Astrocyte (in vitro differentiated cells and primary cell): ENCODE data around the gene RNF14. TPM values are rescaled to one million over a fixed set of nuclear protein-coding genes. Genes with fewer than 3 reads are reported as not detected.

Experiments used
- DNase-seq: peaks from one replicate; pipeline ENCODE4 v3.0.0-alpha.2; 2010; ENCODE audit warnings: low read depth
- FAIRE-seq: peaks from 2 replicates; lab custom pipeline; 2011; peaks lifted over from hg19 to GRCh38; lab: Jason Lieb, UNC
- H2AFZ ChIP-seq: 2 replicates; pipeline ENCODE4 v1.6.0; 2012; ENCODE audit warnings: low read depth, low read length, inconsistent platforms
- H3K27ac ChIP-seq: 2 replicates; pipeline ENCODE4 v1.5.1; 2011; ENCODE audit warnings: low read depth, low read length, inconsistent platforms
- H3K27me3 ChIP-seq: 2 replicates; pipeline ENCODE4 v1.6.0; 2011; ENCODE audit warnings: low read length, inconsistent platforms; ENCODE audit not compliant: insufficient read depth
- H3K36me3 ChIP-seq: 2 replicates; pipeline ENCODE4 v1.5.1; 2011; ENCODE audit warnings: low read length, inconsistent platforms; ENCODE audit not compliant: insufficient read depth
- H3K4me1 ChIP-seq: 2 replicates; pipeline ENCODE4 v1.5.1; 2011; ENCODE audit warnings: low read length, inconsistent platforms; ENCODE audit not compliant: insufficient read depth
- H3K4me2 ChIP-seq: 2 replicates; pipeline ENCODE4 v1.6.0; 2012; ENCODE audit warnings: low read length, inconsistent platforms
- H3K4me3 ChIP-seq: 2 replicates; pipeline ENCODE4 v1.5.1; 2011; ENCODE audit warnings: low read depth, mild to moderate bottlenecking, low read length, inconsistent platforms; ENCODE audit not compliant: insufficient read depth
- H3K79me2 ChIP-seq: 2 replicates; pipeline ENCODE4 v1.6.0; 2012; ENCODE audit warnings: mild to moderate bottlenecking, low read length, inconsistent platforms; ENCODE audit not compliant: insufficient read depth
- H3K9ac ChIP-seq: 2 replicates; pipeline ENCODE4 v1.6.0; 2012; ENCODE audit warnings: mild to moderate bottlenecking, low read length, inconsistent platforms
- H3K9me3 ChIP-seq: 2 replicates; pipeline ENCODE4 v1.5.1; 2012; ENCODE audit warnings: low read depth, mild to moderate bottlenecking, low read length, inconsistent platforms; ENCODE audit not compliant: insufficient read depth
- H4K20me1 ChIP-seq: 2 replicates; pipeline ENCODE4 v1.6.0; 2012; ENCODE audit warnings: low read length, inconsistent platforms; ENCODE audit not compliant: insufficient read depth
- H3K27ac Mint-ChIP-seq: one replicate; pipeline ENCODE4 v1.8.0; 2021; ENCODE audit warnings: mild to moderate bottlenecking, mixed read lengths; ENCODE audit not compliant: unreplicated experiment
- H3K27me3 Mint-ChIP-seq: one replicate; pipeline ENCODE4 v1.8.0; 2021; ENCODE audit warnings: low read depth, mixed read lengths; ENCODE audit not compliant: unreplicated experiment
- H3K36me3 Mint-ChIP-seq: one replicate; pipeline ENCODE4 v1.8.0; 2021; ENCODE audit warnings: low read depth, mixed read lengths; ENCODE audit not compliant: unreplicated experiment
- H3K4me1 Mint-ChIP-seq: one replicate; pipeline ENCODE4 v1.8.0; 2021; ENCODE audit warnings: low read depth, mixed read lengths; ENCODE audit not compliant: unreplicated experiment
- H3K4me3 Mint-ChIP-seq: one replicate; pipeline ENCODE4 v1.8.0; 2021; ENCODE audit warnings: mild to moderate bottlenecking, moderate library complexity, mixed read lengths; ENCODE audit not compliant: unreplicated experiment
- H3K9me3 Mint-ChIP-seq: one replicate; pipeline ENCODE4 v1.8.0; 2021; ENCODE audit warnings: mild to moderate bottlenecking, mixed read lengths; ENCODE audit not compliant: unreplicated experiment
- EZH2 ChIP-seq: IDR thresholded peaks from 2 replicates; pipeline ENCODE4 v1.6.1; 2012; ENCODE audit warnings: mild to moderate bottlenecking, low read length, inconsistent platforms; ENCODE audit not compliant: insufficient read depth
- total RNA-seq: library from RNA; stranded (reverse); gene quantifications from 2 replicates; pipeline ENCODE4 v1.2.1, GENCODE V29; 2021
- TF ChIP-seq, protein P1 (sequence below): IDR thresholded peaks from 2 replicates; pipeline ENCODE4 v1.5.1; 2011; ENCODE audit warnings: low read depth, mild to moderate bottlenecking, inconsistent platforms, low read length, moderate library complexity; ENCODE audit not compliant: insufficient read depth

Gene RNF14
- total RNA-seq, 1 donor from 2014 or later = 105 TPM

DNA sequence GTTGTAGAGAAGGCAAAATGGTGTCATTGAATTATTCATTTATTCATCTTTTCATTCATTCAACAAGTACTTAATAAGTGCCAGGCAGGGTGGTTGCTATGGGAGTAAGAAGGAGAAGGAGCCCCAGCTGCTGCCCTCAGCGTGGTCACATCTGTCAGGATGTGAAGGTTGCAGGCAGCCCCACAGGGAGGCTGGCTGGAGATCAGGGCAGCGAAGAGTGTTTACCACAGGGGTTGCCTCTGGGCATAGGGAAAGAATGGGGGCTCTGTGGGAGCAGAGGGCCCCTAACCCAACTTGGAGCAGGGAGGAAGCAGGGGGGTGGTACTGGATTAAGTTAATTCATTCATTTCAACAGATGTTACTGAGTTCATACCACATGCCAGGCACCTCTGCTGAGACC, 16.9 kb upstream of the RNF14 start:
- no peak for DNase-seq
- peaks cover 41% of the 10 kb centered on the region for H3K27me3 Mint-ChIP-seq
- peaks cover 2% of the 10 kb centered on the region for H3K36me3 Mint-ChIP-seq
- no peak overlapping the region for H3K4me2 ChIP-seq
- H3K27ac Mint-ChIP-seq = no peak overlapping the region
- H3K36me3 ChIP-seq = no peaks in the 10 kb centered on the region
- no peaks in the 10 kb centered on the region for H3K4me1 ChIP-seq
- FAIRE-seq = no peak
- H3K27me3 ChIP-seq = no peaks in the 10 kb centered on the region
- no peaks in the 10 kb centered on the region for H3K9me3 ChIP-seq
- H3K27ac ChIP-seq = no peak overlapping the region
- no peaks in the 10 kb centered on the region for H3K79me2 ChIP-seq
- no peak overlapping the region for H2AFZ ChIP-seq
- no peak overlapping the region for H3K4me3 ChIP-seq
- no peak overlapping the region for H3K9ac ChIP-seq
- H3K4me3 Mint-ChIP-seq = peak overlapping the region; percentile 62
- TF ChIP-seq EZH2 = no peak
- no peaks in the 10 kb centered on the region for H3K9me3 Mint-ChIP-seq
- no peaks in the 10 kb centered on the region for H4K20me1 ChIP-seq
- peaks cover 6% of the 10 kb centered on the region for H3K4me1 Mint-ChIP-seq

DNA sequence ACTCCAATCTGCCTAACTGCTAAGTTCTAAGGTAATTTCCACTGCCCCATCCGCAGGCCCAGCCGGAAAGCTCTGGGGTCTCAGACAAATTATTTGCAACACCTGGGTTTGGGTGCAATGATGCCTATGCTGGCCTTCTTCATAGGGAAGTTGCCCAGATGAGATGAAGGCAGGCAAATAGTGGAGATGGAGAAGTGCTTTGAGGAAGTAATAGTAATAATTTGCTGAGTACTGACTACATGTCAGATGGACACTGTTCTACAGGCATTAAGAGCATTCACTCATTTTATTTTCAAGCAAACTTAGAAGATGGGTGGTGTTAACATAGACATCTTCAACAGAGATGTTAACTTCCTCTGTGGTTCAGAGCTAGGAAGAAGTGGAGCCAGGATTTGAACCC, 14.7 kb upstream of the RNF14 start:
- no peak overlapping the region for H3K27ac Mint-ChIP-seq
- Histone ChIP-seq H3K4me2 (no peak overlapping the region), H4K20me1 (no peaks in the 10 kb centered on the region), H3K36me3 (no peaks in the 10 kb centered on the region), H3K4me1 (no peaks in the 10 kb centered on the region), H3K79me2 (no peaks in the 10 kb centered on the region), H3K4me3 (no peak overlapping the region), H2AFZ (no peak overlapping the region), H3K9ac (no peak overlapping the region), H3K27ac (no peak overlapping the region), H3K27me3 (no peaks in the 10 kb centered on the region), H3K9me3 (no peaks in the 10 kb centered on the region)
- DNase-seq (no peak), FAIRE-seq (no peak)
- peaks cover 4% of the 10 kb centered on the region for H3K36me3 Mint-ChIP-seq
- no peak overlapping the region for H3K4me3 Mint-ChIP-seq
- H3K4me1 Mint-ChIP-seq = peaks cover 6% of the 10 kb centered on the region
- peaks cover 45% of the 10 kb centered on the region for H3K27me3 Mint-ChIP-seq
- no peaks in the 10 kb centered on the region for H3K9me3 Mint-ChIP-seq
- TF ChIP-seq, protein P1, sequence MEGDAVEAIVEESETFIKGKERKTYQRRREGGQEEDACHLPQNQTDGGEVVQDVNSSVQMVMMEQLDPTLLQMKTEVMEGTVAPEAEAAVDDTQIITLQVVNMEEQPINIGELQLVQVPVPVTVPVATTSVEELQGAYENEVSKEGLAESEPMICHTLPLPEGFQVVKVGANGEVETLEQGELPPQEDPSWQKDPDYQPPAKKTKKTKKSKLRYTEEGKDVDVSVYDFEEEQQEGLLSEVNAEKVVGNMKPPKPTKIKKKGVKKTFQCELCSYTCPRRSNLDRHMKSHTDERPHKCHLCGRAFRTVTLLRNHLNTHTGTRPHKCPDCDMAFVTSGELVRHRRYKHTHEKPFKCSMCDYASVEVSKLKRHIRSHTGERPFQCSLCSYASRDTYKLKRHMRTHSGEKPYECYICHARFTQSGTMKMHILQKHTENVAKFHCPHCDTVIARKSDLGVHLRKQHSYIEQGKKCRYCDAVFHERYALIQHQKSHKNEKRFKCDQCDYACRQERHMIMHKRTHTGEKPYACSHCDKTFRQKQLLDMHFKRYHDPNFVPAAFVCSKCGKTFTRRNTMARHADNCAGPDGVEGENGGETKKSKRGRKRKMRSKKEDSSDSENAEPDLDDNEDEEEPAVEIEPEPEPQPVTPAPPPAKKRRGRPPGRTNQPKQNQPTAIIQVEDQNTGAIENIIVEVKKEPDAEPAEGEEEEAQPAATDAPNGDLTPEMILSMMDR = no peak
- no peak for TF ChIP-seq EZH2

DNA sequence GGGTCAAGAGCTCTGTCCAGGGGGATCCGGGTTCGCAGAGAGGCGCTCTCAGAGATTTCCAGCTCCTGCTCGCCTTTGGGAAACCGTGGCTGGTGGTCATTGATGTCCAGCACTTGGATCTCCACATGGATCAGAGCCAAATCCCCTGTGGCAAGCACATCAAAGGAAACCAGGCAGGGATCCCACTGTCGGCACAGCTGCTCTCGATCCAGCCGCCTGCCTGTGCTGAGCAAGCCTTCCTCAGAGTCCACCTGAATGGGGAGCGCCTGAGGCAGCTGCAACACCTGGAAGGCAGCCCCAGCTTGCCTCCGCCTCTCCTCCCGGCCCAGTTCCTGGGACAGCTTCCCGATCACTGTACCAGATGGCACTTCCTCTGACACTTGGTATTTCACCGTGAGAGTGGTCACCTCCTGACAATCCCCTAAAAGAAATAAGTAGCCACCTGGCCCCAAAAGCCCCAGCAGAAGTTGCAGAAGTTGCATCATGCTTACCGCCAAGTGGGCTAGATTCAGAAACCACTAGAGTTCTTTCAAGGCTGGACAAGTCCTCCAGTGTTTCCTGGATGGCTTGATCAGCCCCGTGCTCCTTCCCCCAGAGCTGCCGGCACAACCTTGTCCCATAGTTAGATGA, 11.4 kb upstream of the RNF14 start:
- no peak for DNase-seq

More for the DNA sequence above, 11.4 kb upstream of the RNF14 start:
- H3K4me3 Mint-ChIP-seq = no peak overlapping the region
- Histone ChIP-seq H3K4me1 (peaks cover 4% of the 10 kb centered on the region), H3K4me3 (no peak overlapping the region), H2AFZ (no peak overlapping the region), H4K20me1 (no peaks in the 10 kb centered on the region), H3K27ac (no peak overlapping the region), H3K9ac (no peak overlapping the region), H3K36me3 (no peaks in the 10 kb centered on the region), H3K4me2 (no peak overlapping the region), H3K27me3 (no peaks in the 10 kb centered on the region), H3K79me2 (no peaks in the 10 kb centered on the region), H3K9me3 (no peaks in the 10 kb centered on the region)
- no peak overlapping the region for H3K27ac Mint-ChIP-seq
- peaks cover 2% of the 10 kb centered on the region for H3K36me3 Mint-ChIP-seq
- peaks cover 26% of the 10 kb centered on the region for H3K27me3 Mint-ChIP-seq
- H3K4me1 Mint-ChIP-seq = peaks cover 2% of the 10 kb centered on the region
- H3K9me3 Mint-ChIP-seq = no peaks in the 10 kb centered on the region
- FAIRE-seq = no peak
- TF ChIP-seq, protein P1 = no peak
- TF ChIP-seq EZH2 = no peak
